GM19438 (cell line): Measurements from ENCODE around the gene CYP4X1.
"Not testable (repeated sequence)": the region's sequence is repeated elsewhere in the genome, so short reads cannot be mapped to it uniquely, and the experiment has no call there.

Experiments used
- ATAC-seq: cut with Tn5 transposase; IDR thresholded peaks from one replicate; pipeline ENCODE4 v1.9.1; 2021; ENCODE audit warnings: low read depth; ENCODE audit not compliant: unreplicated experiment

The CYP4X1 gene

GRCh38 chr1:47067097-47067594, 43.7 kb downstream of the CYP4X1 start, which contains the start of gene CYP4Z1:
CYP4Z1 (plus strand) TSS chr1:47067231; CDS start chr1:47067491, 260 bp downstream.
- no peak for ATAC-seq

GRCh38 chr1:47069080-47069479, 45.6 kb downstream of the CYP4X1 start:
- ATAC-seq: not testable (repeated sequence)

GRCh38 chr1:47069509-47069908, 46.0 kb downstream of the CYP4X1 start:
- not testable (repeated sequence) for ATAC-seq

GRCh38 chr1:47089356-47089755, 65.9 kb downstream of the CYP4X1 start:
- not testable (repeated sequence) for ATAC-seq

GRCh38 chr1:47091476-47091875, 68.0 kb downstream of the CYP4X1 start:
- ATAC-seq: not testable (repeated sequence)
